Stimulated activated CD4-positive, alpha-beta T cell treated with anti-CD3 and anti-CD28 coated beads, Interleukin-1b, Interleukin-23, amount 100 ng/mL, for 4 hours (primary cell): ENCODE data around the gene RAB17.

Experiments used
- DNase-seq, 2 donors: peaks; one replicate each; pipeline ENCODE4 v3.0.0-alpha.2; 2020; ENCODE audit warnings: low read depth in 2 of 2

Gene RAB17

GRCh38 chr2:237539681-237540080 is 50.9 kb downstream of the RAB17 start:
- DNase-seq = no peak

GRCh38 chr2:237538901-237539300 is 51.6 kb downstream of the RAB17 start:
- no peak for DNase-seq

- no peak for DNase-seq
Measured at GRCh38 chr2:237538001-237538720, 52.4 kb downstream of the RAB17 start.

- no peak for DNase-seq
Measured at GRCh38 chr2:237536617-237537016, 53.9 kb downstream of the RAB17 start.

- DNase-seq = no peak
Measured at GRCh38 chr2:237536083-237536415, 54.5 kb downstream of the RAB17 start.

GRCh38 chr2:237535385-237536082 is 55.0 kb downstream of the RAB17 start:
- no peak for DNase-seq

GRCh38 chr2:237534380-237534779 is 56.2 kb downstream of the RAB17 start:
- no peak for DNase-seq

GRCh38 chr2:237533668-237534161 is 56.8 kb downstream of the RAB17 start:
- no peak for DNase-seq

- DNase-seq = no peak
Measured at GRCh38 chr2:237532160-237532559, 58.4 kb downstream of the RAB17 start.

- DNase-seq = no peak
Measured at GRCh38 chr2:237530472-237531433, 59.8 kb downstream of the RAB17 start.

GRCh38 chr2:237529452-237530402 is 60.8 kb downstream of the RAB17 start:
- no peak for DNase-seq

- no peak for DNase-seq
Measured at GRCh38 chr2:237527766-237528165, 62.8 kb downstream of the RAB17 start.

- no peak for DNase-seq
Measured at GRCh38 chr2:237527233-237527632, 63.3 kb downstream of the RAB17 start.

GRCh38 chr2:237525559-237526157 is 64.9 kb downstream of the RAB17 start:
- DNase-seq = no peak

- DNase-seq = no peak
Measured at GRCh38 chr2:237524631-237525030, 65.9 kb downstream of the RAB17 start.
